Measurements from ENCODE around the gene OR5K2.

- TF ChIP-seq RAD21 (conservative IDR thresholded peaks at IDR 0.05) (no peak), CTCF (IDR thresholded peaks at IDR 0.05; ENCODE audit: poor library complexity, severe bottlenecking) (no peak), EZH2 (IDR thresholded peaks at IDR 0.05; ENCODE audit: borderline replicate concordance, insufficient read depth, low read length, poor library complexity, severe bottlenecking) (no peak), TAF1 (IDR thresholded peaks at IDR 0.05; ENCODE audit: low read depth) (no peak), POLR2AphosphoS5 (IDR thresholded peaks at IDR 0.05) (no peak), EP300 (conservative IDR thresholded peaks at IDR 0.05; ENCODE audit: poor library complexity, severe bottlenecking) (no peak), SMC3 (conservative IDR thresholded peaks at IDR 0.05; ENCODE audit: poor library complexity) (no peak), MXI1 (conservative IDR thresholded peaks at IDR 0.05; ENCODE audit: poor library complexity, severe bottlenecking) (no peak)
- TF ChIP-seq, protein P1, sequence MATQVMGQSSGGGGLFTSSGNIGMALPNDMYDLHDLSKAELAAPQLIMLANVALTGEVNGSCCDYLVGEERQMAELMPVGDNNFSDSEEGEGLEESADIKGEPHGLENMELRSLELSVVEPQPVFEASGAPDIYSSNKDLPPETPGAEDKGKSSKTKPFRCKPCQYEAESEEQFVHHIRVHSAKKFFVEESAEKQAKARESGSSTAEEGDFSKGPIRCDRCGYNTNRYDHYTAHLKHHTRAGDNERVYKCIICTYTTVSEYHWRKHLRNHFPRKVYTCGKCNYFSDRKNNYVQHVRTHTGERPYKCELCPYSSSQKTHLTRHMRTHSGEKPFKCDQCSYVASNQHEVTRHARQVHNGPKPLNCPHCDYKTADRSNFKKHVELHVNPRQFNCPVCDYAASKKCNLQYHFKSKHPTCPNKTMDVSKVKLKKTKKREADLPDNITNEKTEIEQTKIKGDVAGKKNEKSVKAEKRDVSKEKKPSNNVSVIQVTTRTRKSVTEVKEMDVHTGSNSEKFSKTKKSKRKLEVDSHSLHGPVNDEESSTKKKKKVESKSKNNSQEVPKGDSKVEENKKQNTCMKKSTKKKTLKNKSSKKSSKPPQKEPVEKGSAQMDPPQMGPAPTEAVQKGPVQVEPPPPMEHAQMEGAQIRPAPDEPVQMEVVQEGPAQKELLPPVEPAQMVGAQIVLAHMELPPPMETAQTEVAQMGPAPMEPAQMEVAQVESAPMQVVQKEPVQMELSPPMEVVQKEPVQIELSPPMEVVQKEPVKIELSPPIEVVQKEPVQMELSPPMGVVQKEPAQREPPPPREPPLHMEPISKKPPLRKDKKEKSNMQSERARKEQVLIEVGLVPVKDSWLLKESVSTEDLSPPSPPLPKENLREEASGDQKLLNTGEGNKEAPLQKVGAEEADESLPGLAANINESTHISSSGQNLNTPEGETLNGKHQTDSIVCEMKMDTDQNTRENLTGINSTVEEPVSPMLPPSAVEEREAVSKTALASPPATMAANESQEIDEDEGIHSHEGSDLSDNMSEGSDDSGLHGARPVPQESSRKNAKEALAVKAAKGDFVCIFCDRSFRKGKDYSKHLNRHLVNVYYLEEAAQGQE (IDR thresholded peaks at IDR 0.05; ENCODE audit: borderline replicate concordance), result no peak
Measured at GRCh38 chr3:98530676-98531075, 33.2 kb downstream of the OR5K2 start.
